ENCODE data around the gene ENTPD8.

- TF ChIP-seq CTCF (IDR thresholded peaks at IDR 0.05) (no peak), POLR2AphosphoS5 (IDR thresholded peaks at IDR 0.05) (no peak)
Observed at GRCh38 chr9:137416563-137417151, 24.5 kb downstream of the ENTPD8 start.

All from breast epithelium (tissue), 3 donors.